Activated T-cell treated with anti-CD3 and anti-CD28 coated beads for 4 hours (primary cell): ENCODE data around the gene EFCAB5.
"Not testable (repeated sequence)": the region's sequence is repeated elsewhere in the genome, so short reads cannot be mapped to it uniquely, and the experiment has no call there.

Source experiments
- DNase-seq: peaks from one replicate; pipeline ENCODE4 v3.0.0-alpha.2; 2020

Gene EFCAB5

GRCh38 chr17:30021708-30022317 is 80.4 kb downstream of the EFCAB5 start:
- DNase-seq, result peak; percentile 7

DNA sequence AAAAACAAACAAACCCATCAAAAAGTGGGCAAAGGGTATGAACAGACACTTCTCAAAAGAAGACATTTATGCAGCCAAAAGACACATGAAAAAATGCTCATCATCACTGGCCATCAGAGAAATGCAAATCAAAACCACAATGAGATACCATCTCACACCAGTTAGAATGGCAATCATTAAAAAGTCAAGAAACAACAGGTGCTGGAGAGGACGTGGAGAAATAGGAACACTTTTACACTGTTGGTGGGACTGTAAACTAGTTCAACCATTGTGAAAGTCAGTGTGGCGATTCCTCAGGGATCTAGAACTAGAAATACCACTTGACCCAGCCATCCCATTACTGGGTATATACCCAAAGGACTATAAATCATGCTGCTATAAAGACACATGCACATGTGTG is 83.9 kb downstream of the EFCAB5 start:
- not testable (repeated sequence) for DNase-seq

GRCh38 chr17:30027676-30028075 is 86.2 kb downstream of the EFCAB5 start:
- no peak for DNase-seq

DNA sequence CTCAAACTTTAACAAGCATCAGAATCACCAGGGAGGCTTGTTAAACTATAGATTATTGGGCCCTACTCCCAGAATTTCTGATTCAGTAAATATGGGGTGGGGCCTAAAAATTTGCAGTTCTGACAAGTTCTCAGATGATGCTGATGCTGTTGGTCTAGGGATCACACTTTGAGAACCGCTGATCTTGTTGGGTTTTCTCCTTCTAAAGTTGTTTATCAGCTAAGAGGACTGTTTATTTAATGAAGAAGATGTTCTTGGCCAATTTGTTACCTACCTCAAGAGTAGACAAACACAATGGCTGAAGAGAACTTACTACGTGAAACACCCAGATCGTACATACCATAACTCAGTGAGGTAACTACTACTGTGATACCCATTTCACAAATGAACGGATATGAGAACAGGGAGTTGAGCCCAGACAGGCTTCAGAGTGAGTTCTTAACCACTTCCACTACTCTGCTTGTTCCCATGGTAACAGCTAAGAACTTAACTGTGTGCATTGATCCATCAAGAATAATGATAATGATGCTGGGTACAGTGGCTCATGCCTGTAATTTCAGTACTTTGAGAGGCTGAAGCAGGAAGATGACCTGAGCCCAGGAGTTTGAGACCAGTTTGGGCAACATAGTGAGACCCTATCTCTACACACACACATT is 89.9 kb downstream of the EFCAB5 start:
- no peak for DNase-seq

- DNase-seq, result no peak
These were observed 93.9 kb downstream of the EFCAB5 start for GRCh38 chr17:30035369-30035768.

- not testable (repeated sequence) for DNase-seq
These were observed 99.5 kb downstream of the EFCAB5 start for GRCh38 chr17:30040719-30041518.

DNA sequence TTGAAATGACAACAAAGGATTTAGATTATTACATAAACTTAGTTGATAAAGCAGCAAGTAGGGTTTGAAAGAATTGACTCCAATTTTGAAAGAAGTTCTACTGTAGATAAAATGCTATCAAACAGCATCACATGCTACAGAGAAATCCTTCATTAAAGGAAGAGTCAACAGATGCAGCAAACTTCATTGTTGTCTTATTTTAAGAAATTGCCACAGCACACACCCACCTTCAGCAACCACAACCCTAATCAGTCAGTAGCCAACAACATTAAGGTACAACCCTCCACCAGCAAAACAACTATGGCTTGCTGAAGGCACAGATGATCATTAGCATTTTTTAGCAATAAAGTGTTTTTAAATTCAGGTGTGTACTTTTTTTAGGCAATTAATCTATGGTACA is 100.1 kb downstream of the EFCAB5 start:
- no peak for DNase-seq

DNA sequence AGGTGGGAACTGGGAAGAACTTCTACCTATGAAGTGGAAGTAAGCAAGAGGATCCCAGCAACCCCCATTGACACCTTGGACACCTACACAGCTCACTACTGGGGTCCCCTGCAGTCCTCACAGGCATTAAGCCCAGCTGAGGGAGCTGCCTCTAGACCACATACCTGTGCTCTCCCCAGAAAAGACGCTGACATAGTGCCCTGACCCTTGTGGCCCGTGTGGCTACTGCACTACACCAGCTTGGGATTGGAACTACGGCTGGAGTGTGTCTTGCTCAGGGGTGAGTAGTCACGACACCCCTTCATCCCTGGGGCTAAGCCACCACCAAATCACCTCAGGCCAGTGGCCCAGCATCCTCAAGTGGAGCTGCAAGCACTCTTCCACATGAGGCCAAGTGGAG is 120.9 kb downstream of the EFCAB5 start:
- no peak for DNase-seq

DNA sequence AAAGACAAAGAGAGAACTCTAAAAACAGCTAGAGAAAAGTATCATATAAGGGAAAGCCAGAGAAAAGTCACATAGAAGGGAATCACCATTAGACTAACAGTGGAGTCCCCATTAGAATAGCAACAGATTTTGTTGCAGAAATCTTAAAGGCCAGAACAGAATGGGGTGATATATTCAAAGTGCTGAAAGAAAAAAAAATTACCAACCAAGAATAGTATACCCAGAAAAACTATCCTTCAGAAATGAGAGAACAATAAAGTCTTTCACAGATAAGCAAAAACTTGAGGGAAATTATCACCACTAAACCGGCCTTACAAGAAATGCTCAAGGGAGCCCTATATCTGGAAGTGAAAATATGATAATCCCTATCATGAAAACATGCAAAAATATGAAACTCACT is 123.3 kb downstream of the EFCAB5 start:
- DNase-seq, result no peak

- no peak for DNase-seq
These were observed 127.0 kb downstream of the EFCAB5 start for GRCh38 chr17:30068465-30068864.

DNA sequence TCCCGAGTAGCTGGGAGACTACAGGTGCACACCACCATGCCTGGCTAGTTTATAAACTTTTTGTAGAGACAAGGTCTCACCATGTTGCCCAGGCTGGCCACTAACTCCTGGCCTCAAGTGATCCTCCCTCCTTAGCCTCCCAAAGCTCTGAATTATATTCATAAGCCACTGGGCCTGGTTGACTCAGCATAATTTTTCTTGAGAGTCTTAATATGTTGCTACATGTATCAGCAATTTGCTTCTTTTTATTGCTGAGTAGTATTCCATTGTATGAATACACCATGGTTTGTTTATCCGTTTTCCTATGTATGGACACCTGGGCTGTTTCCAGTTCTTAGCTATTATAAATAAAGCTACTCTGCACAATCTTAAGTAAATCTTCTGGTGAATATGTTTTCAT is 132.8 kb downstream of the EFCAB5 start:
- DNase-seq, result no peak

DNA sequence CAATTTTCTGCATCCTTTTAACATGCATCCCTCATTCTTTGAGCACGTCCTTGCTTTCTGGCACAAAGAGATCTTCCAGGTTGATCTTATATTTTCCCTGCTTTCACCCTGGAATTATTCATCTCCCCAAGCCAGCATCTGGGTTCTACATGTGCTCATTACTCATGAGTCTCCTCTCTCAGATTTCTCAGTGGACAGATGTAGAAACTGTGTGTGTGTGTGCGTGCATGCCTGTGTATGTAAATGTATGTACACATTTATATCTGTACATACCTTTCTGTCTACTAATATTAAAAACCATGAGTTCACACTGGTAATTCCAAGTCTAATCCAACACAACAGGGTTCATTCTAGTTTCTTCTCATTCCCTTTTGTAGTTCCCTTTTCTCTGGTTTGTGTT is 133.3 kb downstream of the EFCAB5 start:
- DNase-seq, result no peak

DNA sequence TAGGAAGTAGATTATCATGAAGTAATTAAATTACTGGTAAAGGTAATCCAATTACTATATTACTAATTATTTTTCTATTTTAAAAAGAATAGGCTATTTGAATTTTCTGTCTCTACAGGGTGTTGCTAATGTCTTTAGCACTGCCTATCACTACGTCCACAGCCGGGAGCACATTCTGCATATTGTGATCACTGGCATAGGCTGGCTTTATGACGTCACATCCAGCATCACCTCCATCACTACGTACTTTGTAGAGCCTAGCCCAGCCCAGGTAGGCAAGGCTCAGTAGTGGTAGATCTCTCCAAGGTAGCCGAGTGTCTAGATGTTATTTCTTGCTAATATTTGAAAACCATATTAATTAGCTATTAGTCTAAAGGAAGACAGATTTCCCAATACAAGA is 141.3 kb downstream of the EFCAB5 start:
- DNase-seq, result no peak

DNA sequence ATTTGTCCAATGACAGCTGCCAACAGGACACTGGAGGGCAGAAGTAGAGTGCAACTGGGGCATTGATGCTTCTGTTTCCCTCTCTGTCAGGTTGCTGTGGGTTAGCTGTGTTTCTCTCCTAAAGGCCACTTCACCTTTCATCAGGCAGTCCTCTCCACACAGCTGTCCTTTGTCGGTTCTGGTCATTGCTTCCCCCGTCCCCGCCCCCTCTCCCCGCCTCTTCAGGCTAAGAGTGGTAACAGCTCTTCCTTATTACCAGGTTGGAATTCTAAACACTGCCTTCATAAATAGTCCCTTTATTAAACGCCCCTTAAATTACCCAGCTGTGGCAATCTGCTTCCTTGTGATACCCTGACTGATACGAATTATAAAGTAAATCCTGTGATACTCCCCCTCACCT is 143.4 kb downstream of the EFCAB5 start:
- DNase-seq, result no peak

GRCh38 chr17:30086896-30087295 is 145.5 kb downstream of the EFCAB5 start:
- no peak for DNase-seq

- not testable (repeated sequence) for DNase-seq
These were observed 146.0 kb downstream of the EFCAB5 start for GRCh38 chr17:30087431-30087830.

DNA sequence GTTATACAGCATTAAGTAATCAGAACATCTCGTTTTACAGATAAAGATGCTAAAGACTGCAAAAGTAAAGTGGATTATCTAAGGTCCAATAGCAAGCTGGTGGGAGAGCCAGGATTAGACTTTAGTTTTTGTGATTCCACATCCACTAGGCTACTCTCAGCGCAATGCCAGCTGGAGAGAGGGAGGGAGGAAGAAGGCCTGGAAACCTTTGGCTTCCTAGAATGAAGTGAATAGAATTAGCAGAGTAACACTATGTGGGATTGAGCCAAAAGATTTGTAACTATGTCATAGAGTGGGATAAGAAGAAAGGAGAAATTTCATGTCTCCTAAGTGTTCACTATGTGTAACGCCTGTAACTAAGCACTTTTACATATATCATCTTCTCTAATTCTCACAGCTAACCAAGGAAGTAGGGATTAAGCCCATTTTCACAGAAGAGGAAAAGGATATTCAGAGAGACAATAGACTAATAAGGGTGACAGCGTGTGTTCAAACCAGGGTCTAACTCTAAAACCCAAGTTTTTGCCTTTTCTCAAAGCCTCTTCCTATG is 149.8 kb downstream of the EFCAB5 start:
- no peak for DNase-seq

- DNase-seq, result no peak
These were observed 150.3 kb downstream of the EFCAB5 start for GRCh38 chr17:30091771-30092170.

DNA sequence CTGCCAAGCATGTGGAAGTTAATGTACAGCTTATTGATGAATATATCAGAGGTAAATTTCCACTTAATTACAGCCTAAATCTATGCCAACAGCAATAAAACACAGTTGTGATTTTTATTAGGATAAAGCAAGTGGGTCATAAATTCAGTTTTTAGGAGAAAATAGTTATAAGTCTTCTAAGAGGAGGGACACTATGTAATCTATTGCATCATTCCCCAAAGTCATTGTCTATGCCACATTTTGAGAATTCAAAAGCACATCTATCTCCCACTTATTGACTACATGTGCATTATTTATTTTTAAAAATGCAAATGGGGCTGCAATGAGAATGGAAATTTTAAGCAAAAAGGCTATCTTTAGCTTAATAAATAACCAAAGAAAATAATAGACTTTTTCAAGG is 151.5 kb downstream of the EFCAB5 start:
- DNase-seq, result no peak

GRCh38 chr17:30093463-30094147 is 152.2 kb downstream of the EFCAB5 start:
- peak; percentile 37 for DNase-seq

DNA sequence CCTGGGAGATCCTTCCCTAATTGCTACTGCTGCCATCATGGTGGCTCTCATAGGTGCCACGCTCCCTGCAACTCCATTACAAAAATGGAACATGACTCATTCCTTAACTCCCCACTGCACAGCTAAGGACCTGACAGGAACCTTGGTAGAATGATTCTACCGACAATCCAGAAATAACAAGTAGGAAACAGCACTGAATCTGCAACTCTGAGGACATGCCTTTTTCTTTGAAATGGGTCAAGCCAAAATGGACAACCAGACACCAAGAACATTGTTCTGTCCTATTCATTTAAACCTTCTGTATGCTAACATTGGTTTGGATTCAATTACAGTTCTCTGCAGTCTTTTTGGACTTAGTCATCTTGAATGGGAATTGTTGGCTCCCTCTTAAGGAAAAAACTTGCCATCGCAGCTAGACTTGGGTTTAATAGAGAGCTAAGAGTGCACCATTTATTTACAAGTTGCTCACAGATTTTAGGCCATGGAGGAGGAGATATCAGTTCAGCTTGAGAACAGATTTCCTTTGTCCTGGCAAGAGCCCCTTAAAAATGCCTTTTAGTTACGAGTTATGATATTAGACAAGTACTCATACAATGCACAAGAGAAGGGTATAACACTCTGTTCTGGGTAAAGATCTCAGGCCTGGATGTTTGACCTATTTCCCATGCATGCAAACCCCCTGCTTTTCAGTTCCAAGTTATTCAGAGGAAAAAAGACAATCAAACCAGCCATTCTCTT is 154.2 kb downstream of the EFCAB5 start:
- DNase-seq, result no peak

GRCh38 chr17:30101686-30102390 is 160.4 kb downstream of the EFCAB5 start:
- no peak for DNase-seq
